Loucy (cell line): Measurements from ENCODE around the gene SRM.

Source experiments
- CTCF ChIP-seq: fragments of 200-600 bp; sonication (generic); conservative IDR thresholded peaks from 2 replicates; pipeline ENCODE4 v1.5.1; 2014; ENCODE audit warnings: mild to moderate bottlenecking, antibody characterized with exemption, low read length
- EZH2phosphoT487 ChIP-seq: fragments of 200-600 bp; IDR thresholded peaks from 2 replicates; pipeline ENCODE4 v1.6.1; 2018; ENCODE audit warnings: antibody characterized with exemption, mild to moderate bottlenecking, moderate library complexity, borderline replicate concordance

GRCh38 chr1:11065796-11066195 is 6.0 kb upstream of the SRM start:
- TF ChIP-seq EZH2phosphoT487 (no peak), CTCF (no peak)
